OCI-LY1 (cell line): Measurements from ENCODE around the gene ASB11.

Source experiments
- H2AFZ ChIP-seq: fragments of 200-600 bp; sonication (generic), shearing (Covaris generic); 2 replicates; pipeline ENCODE4 v1.6.0; 2014; ENCODE audit warnings: antibody characterized with exemption, mild to moderate bottlenecking, low read length
- H3F3A ChIP-seq: fragments of 200-600 bp; sonication (generic), shearing (Covaris generic); 2 replicates; pipeline ENCODE4 v1.6.0; 2014; ENCODE audit warnings: mild to moderate bottlenecking, antibody characterized with exemption, low read length, moderate library complexity; ENCODE audit not compliant: insufficient read depth
- H3K27ac ChIP-seq: fragments of 200-600 bp; sonication (generic); 2 replicates; pipeline ENCODE4 v1.5.1; 2014; ENCODE audit warnings: low read length, mixed run types, mild to moderate bottlenecking, low read depth; ENCODE audit not compliant: poor library complexity, severe bottlenecking
- H3K27me3 ChIP-seq: fragments of 200-600 bp; sonication (generic); 2 replicates; pipeline ENCODE4 v1.6.0; 2014; ENCODE audit warnings: antibody characterized with exemption, mild to moderate bottlenecking, low read length, moderate library complexity; ENCODE audit not compliant: insufficient read depth
- H3K36me3 ChIP-seq: fragments of 200-600 bp; sonication (generic); 2 replicates; pipeline ENCODE4 v1.6.1; 2014; ENCODE audit warnings: mild to moderate bottlenecking, antibody characterized with exemption, low read length, moderate library complexity, mixed read lengths; ENCODE audit not compliant: insufficient read depth
- H3K4me1 ChIP-seq: fragments of 200-600 bp; sonication (generic); 2 replicates; pipeline ENCODE4 v1.5.1; 2014; ENCODE audit warnings: mild to moderate bottlenecking, low read length, moderate library complexity; ENCODE audit not compliant: insufficient read depth, severe bottlenecking
- H3K4me2 ChIP-seq: fragments of 200-600 bp; sonication (generic), shearing (Covaris generic); 2 replicates; pipeline ENCODE4 v1.6.1; 2014; ENCODE audit warnings: low read length
- H3K4me3 ChIP-seq: fragments of 200-600 bp; sonication (generic); 2 replicates; pipeline ENCODE4 v1.5.1; 2014; ENCODE audit warnings: low read length, low read depth, mild to moderate bottlenecking, mixed read lengths; ENCODE audit not compliant: poor library complexity, severe bottlenecking
- H3K79me2 ChIP-seq: fragments of 200-600 bp; shearing (Covaris generic); 2 replicates; pipeline ENCODE4 v1.6.1; 2016; ENCODE audit warnings: mixed run types, low read length, mixed read lengths; ENCODE audit not compliant: insufficient read depth
- H3K9ac ChIP-seq: fragments of 200-600 bp; sonication (generic), shearing (Covaris generic); 2 replicates; pipeline ENCODE4 v1.6.1; 2014; ENCODE audit warnings: mild to moderate bottlenecking, low read length, mixed read lengths
- H3K9me2 ChIP-seq: fragments of 200-600 bp; sonication (generic), shearing (Covaris generic); 2 replicates; pipeline ENCODE4 v1.6.1; 2014; ENCODE audit warnings: low read depth, mild to moderate bottlenecking, low read length, mixed read lengths
- H3K9me3 ChIP-seq: fragments of 200-600 bp; shearing (Covaris generic); 2 replicates; pipeline ENCODE4 v1.6.1; 2014; ENCODE audit warnings: low read length, mixed read lengths
- H4K20me1 ChIP-seq: fragments of 200-600 bp; sonication (generic), shearing (Covaris generic); 2 replicates; pipeline ENCODE4 v1.6.0; 2016; ENCODE audit warnings: mild to moderate bottlenecking, low read length; ENCODE audit not compliant: insufficient read depth
- CTCF ChIP-seq: fragments of 200-600 bp; sonication (generic), shearing (Covaris generic); IDR thresholded peaks from 2 replicates; pipeline ENCODE4 v1.5.1; 2017; ENCODE audit warnings: mild to moderate bottlenecking, antibody characterized with exemption, low read length, moderate library complexity, mixed read lengths
- EZH2 ChIP-seq: fragments of 200-600 bp; sonication (generic), shearing (Covaris generic); IDR thresholded peaks from 2 replicates; pipeline ENCODE4 v1.8.0; 2017; ENCODE audit warnings: borderline replicate concordance, mixed run types, mild to moderate bottlenecking, antibody characterized with exemption, low read length, moderate library complexity, mixed read lengths

The ASB11 gene

GRCh38 chrX:15269120-15269519, 46.3 kb downstream of the ASB11 start:
- Histone ChIP-seq H4K20me1 (no peaks in the 10 kb centered on the region), H3K9me3 (no peaks in the 10 kb centered on the region), H3F3A (no peaks in the 10 kb centered on the region), H3K4me2 (no peak overlapping the region), H3K79me2 (no peaks in the 10 kb centered on the region), H2AFZ (no peak overlapping the region), H3K9me2 (no peaks in the 10 kb centered on the region), H3K27me3 (no peaks in the 10 kb centered on the region), H3K36me3 (no peaks in the 10 kb centered on the region), H3K9ac (no peak overlapping the region), H3K4me3 (no peak overlapping the region), H3K27ac (no peak overlapping the region), H3K4me1 (no peaks in the 10 kb centered on the region)
- TF ChIP-seq CTCF = no peak
- no peak for TF ChIP-seq EZH2

GRCh38 chrX:15254852-15255251, 60.6 kb downstream of the ASB11 start:
- Histone ChIP-seq H3K79me2 (no peaks in the 10 kb centered on the region), H3K27me3 (no peaks in the 10 kb centered on the region), H4K20me1 (no peaks in the 10 kb centered on the region), H2AFZ (no peak overlapping the region), H3K9ac (no peak overlapping the region), H3K27ac (no peak overlapping the region), H3K4me1 (no peaks in the 10 kb centered on the region), H3K36me3 (no peaks in the 10 kb centered on the region), H3K9me2 (no peaks in the 10 kb centered on the region), H3K4me3 (no peak overlapping the region), H3K9me3 (no peaks in the 10 kb centered on the region), H3K4me2 (no peak overlapping the region), H3F3A (no peaks in the 10 kb centered on the region)
- TF ChIP-seq CTCF = no peak

- no peaks in the 10 kb centered on the region for H3K27me3 ChIP-seq
- no peaks in the 10 kb centered on the region for H3K4me1 ChIP-seq
- TF ChIP-seq EZH2 (no peak), CTCF (no peak)
- H4K20me1 ChIP-seq = no peaks in the 10 kb centered on the region
- H3K9ac ChIP-seq = no peak overlapping the region
- no peak overlapping the region for H3K4me2 ChIP-seq
- H3K79me2 ChIP-seq = no peaks in the 10 kb centered on the region
- no peak overlapping the region for H3K27ac ChIP-seq
- no peak overlapping the region for H2AFZ ChIP-seq
- no peak overlapping the region for H3K4me3 ChIP-seq
- no peaks in the 10 kb centered on the region for H3K36me3 ChIP-seq
- no peaks in the 10 kb centered on the region for H3K9me3 ChIP-seq
- no peaks in the 10 kb centered on the region for H3K9me2 ChIP-seq
- H3F3A ChIP-seq = no peaks in the 10 kb centered on the region
These were observed 69.5 kb downstream of the ASB11 start for GRCh38 chrX:15245896-15246295.
